HTR-8/SVneo (cell line): Measurements from ENCODE around the gene TRMT1.
A peak's percentile ranks its signal among the peaks of the same experiment; 100 is the strongest.
"Not testable (repeated sequence)": the region's sequence is repeated elsewhere in the genome, so short reads cannot be mapped to it uniquely, and the experiment has no call there.

Experiments used
- DNase-seq: peaks from one replicate; pipeline ENCODE4 v3.0.0; 2011; ENCODE audit warnings: low spot score, mixed read lengths; ENCODE audit not compliant: insufficient read length
- FAIRE-seq: peaks from 2 replicates; lab custom pipeline; 2011; peaks lifted over from hg19 to GRCh38; lab: Jason Lieb, UNC

TRMT1 gene

GRCh38 chr19:13116282-13117175 is at the start of gene TRMT1:
Gene TRMT1, minus strand, starts transcription at chr19:13116740. Its CDS starts 341 bp downstream, at chr19:13116399.
- FAIRE-seq (peak; percentile 90), DNase-seq (peak; percentile 98)

GRCh38 chr19:13166151-13166550 is 49.6 kb upstream of the TRMT1 start:
- not testable (repeated sequence) for DNase-seq, FAIRE-seq

- DNase-seq = no peak
- FAIRE-seq = no peak
Measured at GRCh38 chr19:13165162-13165997, 48.8 kb upstream of the TRMT1 start.

DNA sequence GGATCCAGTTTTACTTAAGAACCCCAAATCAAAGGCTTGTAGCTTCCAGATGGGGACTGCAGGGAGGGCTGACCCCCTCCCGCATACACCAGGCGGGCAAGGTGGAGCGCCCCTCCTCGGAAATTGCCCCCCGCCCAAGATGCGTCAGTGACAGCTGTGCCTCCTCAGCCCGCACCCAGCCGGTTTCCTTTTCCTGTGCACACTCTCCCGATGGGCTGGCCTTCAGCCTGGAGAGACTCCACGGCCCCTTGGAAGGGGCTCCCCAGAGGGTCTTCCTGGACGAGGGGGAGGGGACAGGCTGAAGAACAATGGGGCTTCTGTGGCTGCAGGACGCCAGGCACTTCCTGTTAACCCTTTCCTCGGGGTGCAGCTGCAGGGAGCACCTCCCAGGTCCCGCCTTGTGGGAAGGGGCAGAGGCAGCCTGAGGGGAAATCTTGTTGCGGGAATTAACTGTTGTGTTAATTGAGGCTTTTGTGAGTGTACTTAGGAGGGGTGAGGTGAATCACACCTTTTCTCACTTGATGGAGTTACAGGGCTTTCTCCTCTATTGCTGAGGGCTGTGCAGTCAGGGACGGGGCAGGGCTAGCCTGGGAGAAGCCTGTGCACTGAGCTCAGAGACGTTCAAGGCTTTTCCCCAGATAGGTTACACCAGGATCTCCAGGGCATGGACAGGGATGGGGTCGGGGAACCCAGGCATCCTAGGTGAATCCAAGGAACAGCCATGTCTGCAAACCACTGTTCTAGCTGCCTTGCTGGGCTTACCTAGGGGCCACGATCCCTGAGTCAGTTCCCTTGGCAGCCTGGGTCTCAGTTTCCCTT is 48.0 kb upstream of the TRMT1 start:
- DNase-seq = peak; percentile 33
- no peak for FAIRE-seq

DNA sequence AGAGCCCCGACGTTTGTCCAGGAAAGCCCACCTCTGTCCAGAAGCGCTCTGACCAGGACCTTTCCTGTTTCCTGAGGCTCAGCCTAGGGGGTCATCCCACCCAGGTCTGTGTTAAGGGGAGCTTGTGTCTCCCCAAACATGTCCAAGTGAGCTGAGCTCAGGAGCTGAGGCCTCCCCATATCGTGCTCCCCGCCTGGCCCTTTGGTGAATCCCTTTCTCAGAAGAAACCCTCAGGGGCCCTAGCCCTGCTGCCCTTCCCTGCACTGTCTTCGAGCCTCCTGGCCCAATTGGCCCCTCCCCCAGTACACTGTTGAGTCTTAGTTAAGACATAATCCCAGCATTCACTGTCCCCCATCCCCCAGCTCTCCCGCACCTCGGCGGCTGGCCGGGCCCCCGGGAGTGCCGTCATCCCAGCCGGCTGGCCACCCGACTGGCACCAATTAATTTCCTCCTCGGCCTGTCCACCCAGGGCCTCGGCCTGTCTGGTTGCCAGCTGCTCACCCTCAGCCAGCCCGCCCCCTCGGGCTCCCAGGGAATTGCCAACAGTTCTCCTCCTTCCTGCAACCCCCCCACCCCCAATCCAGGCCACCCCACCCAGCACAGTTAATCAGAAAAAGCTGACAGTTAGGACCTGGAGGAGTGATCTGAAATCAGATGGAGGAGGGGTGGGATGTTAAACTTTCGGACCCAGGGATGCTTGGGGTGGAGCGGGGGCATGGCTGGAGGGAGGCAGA is 47.2 kb upstream of the TRMT1 start:
- DNase-seq (peak; percentile 86), FAIRE-seq (no peak)

GRCh38 chr19:13162724-13163608 is 46.4 kb upstream of the TRMT1 start:
- FAIRE-seq = peak; percentile 77
- peak; percentile 86 for DNase-seq

DNA sequence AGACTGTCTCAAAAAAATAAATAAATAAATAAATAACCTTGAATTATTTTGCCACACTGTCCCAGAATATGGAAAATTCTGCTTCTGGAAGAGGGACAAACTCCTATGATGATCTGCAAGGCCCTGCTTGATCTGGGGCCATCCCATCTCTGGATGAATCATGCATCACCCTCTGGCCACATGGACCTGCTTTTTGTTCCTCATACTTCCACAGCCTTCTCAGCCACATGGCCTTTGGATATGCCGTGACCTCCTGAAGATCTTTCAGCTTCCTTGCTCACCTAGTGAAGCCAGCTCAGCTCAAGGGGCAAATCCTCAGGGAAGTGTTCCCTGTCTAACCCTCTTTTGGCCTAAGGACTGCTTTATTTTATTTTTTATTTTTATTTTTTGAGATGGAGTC is 44.0 kb upstream of the TRMT1 start:
- DNase-seq = no peak

DNA sequence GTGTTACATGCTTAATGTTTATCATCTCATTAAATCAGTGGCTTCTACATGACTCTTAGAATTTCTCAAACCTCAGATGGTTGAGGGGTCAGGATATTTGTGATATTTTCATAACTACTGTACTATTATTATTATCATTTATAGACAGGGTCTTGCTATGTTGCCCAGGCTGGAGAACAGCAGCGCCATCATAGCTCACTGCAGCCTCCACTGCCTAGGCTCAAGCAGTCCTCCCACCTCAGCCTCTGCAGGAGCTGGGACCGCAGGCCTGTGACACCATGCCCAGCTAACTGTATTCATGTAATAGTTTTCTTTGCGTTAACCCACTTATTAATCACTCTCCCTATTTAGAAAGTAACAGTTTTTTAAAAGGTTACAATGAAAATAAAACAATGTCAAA is 43.2 kb upstream of the TRMT1 start:
- DNase-seq = no peak
- no peak for FAIRE-seq

More for the DNA sequence above, 44.0 kb upstream of the TRMT1 start:
- FAIRE-seq = no peak

DNA sequence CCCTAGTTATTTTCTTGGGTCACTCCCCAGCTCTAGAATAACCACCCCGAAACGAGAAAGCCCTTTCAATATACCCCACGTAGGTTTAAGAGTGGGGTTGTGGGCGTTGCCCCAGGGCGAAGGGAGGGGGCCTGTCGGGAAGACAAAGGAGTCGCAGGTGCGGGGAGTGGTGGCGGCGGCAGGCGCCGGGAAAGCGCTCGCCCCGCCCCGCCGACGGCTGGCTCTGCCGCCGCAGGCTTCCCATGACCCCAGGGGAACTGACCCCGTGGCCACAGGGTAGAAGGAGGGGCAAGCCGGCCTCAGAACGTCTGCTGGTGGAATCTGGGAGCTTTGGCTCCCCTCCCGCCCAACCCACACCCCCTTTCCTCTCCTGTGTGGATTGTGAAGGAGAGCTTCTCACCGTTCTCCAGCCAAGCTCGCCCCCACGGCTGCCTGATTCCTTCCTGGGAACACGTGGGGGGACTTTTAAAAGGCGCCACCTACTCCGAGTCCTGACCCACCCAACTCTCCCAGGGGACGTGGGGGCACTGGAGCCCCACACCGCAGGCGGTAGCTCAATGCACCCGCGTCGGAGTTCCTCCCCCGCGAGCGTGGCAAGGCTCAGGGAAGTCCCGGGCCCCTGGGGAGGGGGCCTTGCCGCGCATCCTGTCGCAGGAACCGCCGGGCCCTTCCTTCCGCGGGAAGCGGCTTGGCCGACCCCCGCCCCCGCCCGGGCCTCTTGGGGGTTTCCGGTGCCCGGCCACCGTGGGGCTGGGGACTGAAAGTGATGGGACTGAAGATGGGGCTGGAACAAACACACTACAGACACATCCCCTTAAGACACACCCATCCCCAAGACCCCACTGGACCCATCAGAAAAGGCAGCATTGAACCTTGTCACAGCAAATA is 39.2 kb upstream of the TRMT1 start:
- DNase-seq (peak; percentile 65), FAIRE-seq (no peak)

GRCh38 chr19:13154911-13155471 is 38.5 kb upstream of the TRMT1 start:
- no peak for FAIRE-seq
- peak; percentile 47 for DNase-seq

DNA sequence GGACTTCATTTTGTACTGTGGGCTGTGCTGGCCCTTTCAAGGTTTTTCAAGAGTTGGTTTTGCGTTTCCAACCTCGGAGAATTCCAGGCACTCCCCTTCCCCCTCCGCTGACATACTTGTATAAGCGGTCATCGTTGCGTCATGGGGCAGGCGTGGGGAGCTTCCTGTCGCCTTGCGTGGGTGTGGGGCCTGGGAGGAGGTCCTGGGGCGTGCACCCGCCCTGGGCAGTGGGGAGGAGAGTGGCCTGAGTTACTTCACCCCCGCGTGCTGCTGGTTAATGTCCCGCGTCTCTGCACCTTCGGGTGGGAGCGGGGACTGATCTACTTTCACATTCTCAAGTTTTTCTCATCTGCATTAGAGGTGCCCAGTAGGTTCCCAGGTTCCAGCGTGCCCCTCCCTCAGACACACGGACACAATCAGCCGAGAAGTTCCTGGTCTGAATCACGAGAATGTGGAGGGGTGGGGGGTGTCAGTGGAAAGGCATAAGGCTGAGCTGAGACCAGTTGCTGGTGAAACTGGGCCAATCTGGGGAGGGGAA is 37.8 kb upstream of the TRMT1 start:
- FAIRE-seq = no peak

GRCh38 chr19:13153569-13154240 is 37.2 kb upstream of the TRMT1 start:
- FAIRE-seq = no peak

More for the DNA sequence above, 37.8 kb upstream of the TRMT1 start:
- peak; percentile 37 for DNase-seq

GRCh38 chr19:13152974-13153568 is 36.5 kb upstream of the TRMT1 start:
- DNase-seq = peak; percentile 93
- FAIRE-seq = no peak

More at GRCh38 chr19:13153569-13154240, 37.2 kb upstream of the TRMT1 start:
- no peak for DNase-seq

DNA sequence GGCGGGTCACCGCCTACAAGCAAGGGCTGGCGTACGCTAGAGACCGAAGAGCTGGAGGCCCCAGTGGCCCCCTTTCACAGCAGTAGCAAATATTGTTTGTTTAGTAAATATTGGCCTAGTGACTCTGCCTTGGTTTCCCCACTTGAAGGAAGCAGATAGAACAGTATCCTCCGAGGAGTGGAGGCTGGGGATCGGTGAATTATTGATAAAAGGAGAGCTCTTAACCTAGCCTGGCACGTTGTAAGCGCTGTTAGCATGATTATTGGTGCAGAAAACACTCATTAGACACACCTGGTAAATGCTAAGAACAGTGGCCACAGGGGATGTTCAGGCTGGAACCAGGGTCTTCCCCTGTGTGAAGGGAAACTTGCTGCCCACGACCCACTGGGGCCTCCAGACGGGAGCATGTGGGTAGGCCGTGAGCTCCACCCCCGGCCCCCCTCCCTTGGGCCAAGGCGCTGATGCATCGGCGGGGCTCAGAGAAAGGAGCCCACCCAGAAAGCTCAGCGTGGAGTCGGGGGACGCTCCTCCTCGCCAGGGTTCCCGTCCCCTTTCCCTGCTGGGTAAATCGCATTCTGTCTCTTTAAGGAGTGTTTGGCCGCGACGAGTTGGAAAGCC is 35.9 kb upstream of the TRMT1 start:
- no peak for DNase-seq
- no peak for FAIRE-seq

DNA sequence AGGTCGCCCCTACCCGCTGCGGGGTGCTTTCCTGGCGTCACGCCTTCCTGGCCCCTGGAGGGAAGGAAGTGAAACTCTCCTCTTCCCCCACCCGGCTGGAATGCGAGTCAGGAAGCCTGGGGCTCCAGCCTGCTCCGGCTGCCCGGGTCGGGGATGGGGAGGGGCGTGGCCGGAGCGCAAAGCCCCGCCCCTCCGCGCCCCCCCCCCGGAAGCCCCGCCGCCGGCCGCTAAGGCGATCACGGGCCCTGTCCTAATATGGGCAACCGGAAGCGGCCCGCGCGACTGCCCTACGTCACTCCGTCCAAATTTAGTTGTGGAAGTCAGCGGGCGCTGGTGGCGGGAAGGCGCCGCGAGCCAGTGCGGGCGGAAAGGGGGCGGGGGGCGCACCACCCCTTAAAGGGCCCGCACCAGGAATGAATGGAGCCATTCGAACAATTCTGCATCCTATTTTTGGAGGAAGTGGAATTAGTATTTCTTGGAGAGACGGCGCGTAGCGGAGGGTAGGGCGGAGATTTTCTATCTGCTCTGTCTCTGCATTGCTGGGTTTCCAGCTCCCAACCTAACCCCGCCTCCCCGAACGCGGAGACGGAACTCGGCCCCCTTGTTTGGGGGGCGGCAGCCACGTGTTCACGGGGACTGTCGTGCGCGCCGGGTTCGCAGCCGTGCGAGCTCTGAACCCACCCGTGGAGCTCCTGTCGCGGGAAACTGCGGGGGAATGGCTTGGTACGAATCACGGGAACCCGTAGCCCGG is 35.2 kb upstream of the TRMT1 start:
- DNase-seq = peak; percentile 98
- no peak for FAIRE-seq
